NCI-H2196 (cell line): ENCODE measurements around the gene PKP3.
"Not testable (repeated sequence)": the region's sequence is repeated elsewhere in the genome, so short reads cannot be mapped to it uniquely, and the experiment has no call there.

Experiments
- DNase-seq: peaks from one replicate; lab custom pipeline; 2025; ENCODE audit not compliant: unreplicated experiment; lab: John Stamatoyannopoulos, UW

Gene PKP3

GRCh38 chr11:363443-363805 is 30.6 kb upstream of the PKP3 start:
- DNase-seq = not testable (repeated sequence)

DNA sequence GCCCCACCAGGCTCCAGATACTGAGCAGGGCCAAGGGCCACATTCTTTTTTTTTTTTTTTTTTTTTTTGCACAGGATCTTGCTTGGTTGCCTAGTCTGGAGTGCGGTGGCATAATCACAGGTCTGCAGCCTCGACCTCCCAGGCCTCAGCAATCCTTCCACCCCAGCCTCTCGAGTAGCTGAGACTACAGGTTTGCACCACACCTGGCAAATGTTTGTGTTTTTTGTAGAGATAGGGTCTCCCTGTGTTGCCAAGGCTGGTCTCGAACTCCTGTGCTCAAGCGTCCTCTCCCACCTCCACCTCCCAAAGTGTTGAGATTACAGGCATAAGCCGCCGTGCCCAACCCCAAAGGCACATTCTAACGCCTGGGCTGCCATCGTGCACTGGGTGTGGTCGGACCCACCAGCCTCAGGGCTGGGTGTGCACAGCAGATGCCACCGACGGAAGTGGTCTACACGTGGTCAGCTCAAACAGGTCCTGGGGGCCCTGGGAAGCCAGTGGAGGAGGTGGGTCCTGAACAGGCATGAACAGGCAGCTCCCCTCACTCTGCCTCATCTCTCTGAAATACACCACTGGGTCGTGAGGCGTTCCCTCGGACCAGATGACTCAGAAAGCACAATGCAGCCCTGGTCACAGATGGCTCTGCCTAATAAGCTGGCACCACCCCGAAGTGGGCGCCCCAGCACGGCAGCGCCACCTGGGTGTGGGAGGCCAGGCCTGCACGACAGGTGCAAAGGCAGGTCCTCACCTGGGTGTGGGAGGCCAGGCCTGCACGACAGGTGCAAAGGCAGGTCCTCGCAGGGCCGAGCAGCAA is 29.9 kb upstream of the PKP3 start:
- DNase-seq = peak; percentile 68

- DNase-seq = no peak
Observed at GRCh38 chr11:364991-365725, 28.9 kb upstream of the PKP3 start.

DNA sequence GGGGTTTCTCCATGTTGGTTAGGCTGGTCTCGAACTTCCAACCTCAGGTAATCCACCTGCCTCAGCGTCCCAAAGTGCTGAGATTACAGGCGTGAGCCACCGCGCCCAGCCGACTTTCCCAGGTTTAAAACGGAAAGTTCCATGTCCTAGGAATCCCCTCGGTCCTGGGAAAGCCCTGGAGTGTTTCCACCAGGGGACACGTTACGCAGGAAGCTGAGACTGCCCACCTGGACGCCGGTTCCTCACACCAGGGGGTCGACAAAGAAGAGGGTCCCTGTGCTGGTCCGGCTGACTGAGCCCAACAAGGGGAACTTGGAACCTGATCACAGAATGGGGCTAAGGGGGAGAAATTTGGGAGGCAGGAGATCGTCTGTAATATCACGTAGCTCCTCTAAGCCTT is 28.2 kb upstream of the PKP3 start:
- DNase-seq = no peak

DNA sequence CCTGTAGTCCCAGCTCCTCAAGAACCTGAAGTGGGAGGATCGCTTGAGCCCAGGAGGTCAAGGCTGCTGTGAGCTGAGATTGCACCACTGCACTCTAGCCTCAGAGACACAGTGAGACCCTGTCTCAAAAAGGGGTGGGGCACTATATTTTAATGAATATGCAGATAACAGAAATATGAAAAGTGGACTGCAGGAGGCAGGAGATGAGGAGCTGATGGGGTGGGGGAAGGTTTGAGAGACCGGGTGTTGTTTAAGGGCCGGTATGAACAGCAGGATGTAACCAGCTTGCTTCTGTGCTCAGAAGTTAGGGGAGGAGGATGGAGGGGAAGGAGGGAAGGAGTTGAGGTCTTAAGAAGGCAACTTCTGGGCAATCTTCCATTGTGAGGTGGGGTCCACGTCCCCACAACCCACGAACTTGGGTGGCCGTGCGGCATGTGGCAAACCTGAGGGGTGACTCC is 26.0 kb upstream of the PKP3 start:
- no peak for DNase-seq

DNA sequence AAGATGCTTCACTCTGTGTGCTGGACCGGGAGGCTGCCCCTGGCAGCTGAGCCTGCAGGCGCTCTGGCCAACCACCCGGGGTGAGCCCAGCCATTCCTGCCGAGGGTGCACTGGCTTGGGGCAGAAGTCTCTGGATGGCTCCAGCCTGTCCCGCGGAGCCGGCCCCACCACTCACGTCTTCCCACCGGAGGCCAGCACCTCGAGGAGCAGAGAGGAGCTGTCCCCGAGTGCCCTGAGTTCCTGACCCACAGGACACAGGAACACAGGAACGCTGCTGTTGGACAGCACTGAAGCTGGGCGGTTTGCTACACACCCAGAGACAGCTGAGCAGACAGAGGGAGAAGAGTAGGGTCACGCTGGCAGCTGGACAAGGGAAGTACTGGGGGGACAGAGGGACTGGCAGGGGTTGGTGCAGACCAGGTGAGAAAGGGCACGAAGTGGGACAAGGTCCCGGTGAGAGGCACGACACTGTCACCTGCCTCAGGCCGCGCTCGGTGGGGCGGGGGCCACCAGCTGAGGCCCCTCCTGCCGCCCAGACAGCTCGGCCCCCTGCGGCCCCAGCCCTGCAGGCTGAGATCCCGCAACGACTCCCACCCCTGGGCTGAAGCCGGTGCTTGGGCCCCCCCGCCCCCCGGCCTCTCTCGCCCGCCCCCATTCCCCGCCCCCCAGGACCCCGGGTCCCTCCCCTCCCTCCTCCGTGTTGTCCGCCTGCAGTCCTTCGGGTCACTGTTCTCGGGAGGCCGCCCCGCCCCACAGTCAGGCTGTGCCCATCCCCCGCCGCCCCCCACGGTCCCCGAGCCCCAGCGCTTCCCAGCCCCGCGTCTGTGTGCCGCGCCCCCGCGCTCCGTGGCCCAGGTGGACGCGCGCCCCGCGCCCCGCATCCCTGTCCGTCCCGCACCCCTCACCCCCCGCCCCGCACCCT is 25.3 kb upstream of the PKP3 start:
- peak; percentile 40 for DNase-seq

- peak; percentile 62 for DNase-seq
Observed at GRCh38 chr11:369336-370018, 24.5 kb upstream of the PKP3 start, which contains the start of gene B4GALNT4. Gene B4GALNT4 (plus strand): TSS chr11:369499. CDS start chr11:369804, 305 bp downstream.

DNA sequence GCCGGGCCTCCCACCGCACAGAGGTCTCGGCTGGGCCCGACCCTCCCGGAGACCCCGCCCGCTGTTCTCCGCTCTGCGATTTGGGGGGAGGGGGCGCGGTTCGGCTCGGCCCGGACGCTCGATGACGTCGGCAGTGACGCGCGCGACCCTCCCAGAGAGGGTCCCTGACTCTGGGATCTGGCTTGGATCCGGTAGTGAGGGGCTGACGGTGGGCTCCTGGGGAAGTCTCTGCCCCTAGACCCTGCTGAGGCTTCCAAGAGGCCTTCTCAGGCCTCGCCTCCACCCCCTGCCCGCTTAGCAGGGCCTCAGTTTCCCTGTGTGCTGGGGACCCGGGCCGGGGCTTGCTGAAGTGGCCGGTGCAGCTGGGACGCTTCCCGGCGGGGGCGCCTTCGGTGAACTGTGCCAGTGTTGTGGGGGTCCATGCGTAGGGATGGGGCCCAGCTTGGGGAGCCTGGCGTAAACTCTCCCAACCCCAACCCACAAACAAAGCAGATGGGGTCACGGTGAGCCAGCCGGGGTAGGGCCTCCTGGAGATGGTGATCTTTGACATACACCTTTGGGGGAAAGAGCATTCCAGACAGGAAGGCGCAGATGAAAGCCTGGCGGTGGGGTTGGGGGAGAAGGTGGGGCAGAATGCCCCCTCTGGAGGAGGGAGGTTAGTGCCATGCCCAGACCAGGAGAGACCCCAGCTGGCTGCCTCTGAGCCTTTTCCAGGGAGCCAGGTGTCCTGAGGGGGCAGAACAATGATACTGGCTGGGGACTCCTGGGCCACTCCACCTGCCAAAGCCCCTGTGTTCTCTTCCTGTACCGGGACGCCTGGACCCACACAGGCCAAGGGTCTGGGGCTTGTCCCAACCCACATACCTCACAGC is 23.7 kb upstream of the PKP3 start:
- DNase-seq = no peak

GRCh38 chr11:371051-371450 is 23.0 kb upstream of the PKP3 start:
- no peak for DNase-seq

GRCh38 chr11:371716-372590 is 22.1 kb upstream of the PKP3 start:
- no peak for DNase-seq

DNA sequence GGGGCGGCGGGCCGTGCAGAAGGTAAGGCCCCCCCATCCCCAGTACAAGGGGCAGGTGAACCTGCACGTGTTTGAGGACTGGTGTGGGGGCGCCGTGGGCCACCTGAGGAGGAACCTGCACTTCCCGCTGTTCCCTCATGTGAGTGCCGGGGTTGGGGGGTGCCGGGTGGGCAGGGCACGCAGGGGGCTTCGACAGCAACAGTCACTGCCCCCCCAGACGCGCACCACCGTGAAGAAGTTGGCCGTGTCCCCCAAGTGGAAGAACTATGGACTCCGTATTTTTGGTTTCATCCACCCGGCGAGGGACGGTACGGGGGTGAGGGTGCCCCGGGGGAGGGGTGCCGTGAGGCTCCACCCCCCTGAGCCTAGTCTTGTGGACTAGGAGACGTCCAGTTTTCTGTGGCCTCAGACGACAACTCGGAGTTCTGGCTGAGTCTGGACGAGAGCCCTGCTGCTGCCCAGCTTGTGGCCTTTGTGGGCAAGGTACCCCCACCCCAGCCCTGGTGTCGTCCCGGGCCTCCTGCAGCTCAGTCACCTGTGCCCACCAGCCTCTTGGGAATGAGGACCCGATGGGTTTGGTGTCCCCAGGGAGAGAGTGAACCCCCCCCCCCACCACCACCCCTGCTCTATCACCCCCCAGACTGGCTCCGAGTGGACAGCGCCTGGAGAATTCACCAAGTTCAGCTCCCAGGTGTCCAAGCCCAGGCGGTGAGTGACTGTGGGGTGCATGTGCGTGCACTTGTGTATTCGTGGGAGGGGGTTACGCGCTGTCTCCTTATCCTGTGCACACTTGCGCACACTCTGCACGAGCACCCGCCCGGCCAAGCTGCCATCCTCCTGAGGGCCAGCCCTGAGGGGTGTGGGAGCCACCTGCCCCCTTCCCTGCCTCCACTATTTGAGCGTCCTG is 20.9 kb upstream of the PKP3 start:
- DNase-seq = no peak

GRCh38 chr11:373716-374551 is 20.1 kb upstream of the PKP3 start:
- DNase-seq = no peak

- DNase-seq = no peak
Observed at GRCh38 chr11:375065-376025, 18.7 kb upstream of the PKP3 start.

DNA sequence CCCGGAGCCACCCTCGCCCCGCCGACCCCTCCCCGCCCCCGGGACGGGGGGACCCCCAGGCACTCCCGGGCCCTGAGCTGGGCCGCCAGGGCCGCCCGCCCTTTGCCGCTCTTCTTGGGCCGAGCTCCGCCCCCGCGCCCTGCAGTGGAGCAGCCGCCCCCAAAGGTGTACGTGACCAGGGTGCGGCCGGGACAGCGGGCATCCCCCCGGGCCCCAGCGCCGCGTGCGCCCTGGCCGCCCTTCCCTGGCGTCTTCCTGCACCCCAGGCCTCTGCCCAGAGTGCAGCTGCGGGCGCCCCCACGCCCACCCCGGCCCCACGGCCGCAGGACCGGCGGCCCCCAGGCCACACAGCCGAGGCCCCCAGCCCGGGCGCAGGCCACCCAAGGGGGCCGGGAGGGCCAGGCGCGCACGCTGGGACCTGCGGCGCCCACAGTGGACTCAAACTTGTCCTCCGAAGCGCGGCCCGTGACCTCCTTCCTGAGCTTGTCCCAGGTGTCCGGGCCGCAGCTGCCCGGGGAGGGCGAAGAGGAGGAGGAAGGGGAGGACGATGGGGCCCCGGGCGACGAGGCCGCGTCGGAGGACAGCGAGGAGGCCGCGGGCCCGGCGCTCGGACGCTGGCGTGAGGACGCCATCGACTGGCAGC is 17.4 kb upstream of the PKP3 start:
- DNase-seq = no peak

GRCh38 chr11:377174-377865 is 16.7 kb upstream of the PKP3 start:
- DNase-seq = no peak
